Fibroblast of the conjunctiva (primary cell): ENCODE results near the gene SLC25A22.

Experiments
- DNase-seq: peaks from one replicate; pipeline ENCODE4 v3.0.0-alpha.2; 2010; ENCODE audit warnings: low read depth

Gene SLC25A22

GRCh38 chr11:821512-822371 is 23.7 kb upstream of the SLC25A22 start:
- DNase-seq, result no peak

- no peak for DNase-seq
Measured at GRCh38 chr11:820655-821511, 22.8 kb upstream of the SLC25A22 start.

- DNase-seq, result no peak
Measured at GRCh38 chr11:819943-820649, 22.0 kb upstream of the SLC25A22 start.

GRCh38 chr11:819129-819931 is 21.2 kb upstream of the SLC25A22 start:
- peak; percentile 68 for DNase-seq

GRCh38 chr11:818396-819128 is 20.5 kb upstream of the SLC25A22 start, which contains the start of gene PNPLA2:
TSS of gene PNPLA2 (plus strand) at chr11:818914. CDS start at chr11:819719, 805 bp downstream.
- DNase-seq, result no peak

GRCh38 chr11:816433-816779 is 18.3 kb upstream of the SLC25A22 start:
- DNase-seq, result no peak

- DNase-seq, result no peak
Measured at GRCh38 chr11:815675-816432, 17.8 kb upstream of the SLC25A22 start.

- DNase-seq, result no peak
Measured at GRCh38 chr11:813456-814096, 15.5 kb upstream of the SLC25A22 start.

- no peak for DNase-seq
Measured at GRCh38 chr11:813072-813455, 15.0 kb upstream of the SLC25A22 start.

GRCh38 chr11:812390-812789 is 14.3 kb upstream of the SLC25A22 start:
- DNase-seq, result no peak

- DNase-seq, result no peak
Measured at GRCh38 chr11:811446-812245, 13.6 kb upstream of the SLC25A22 start.

GRCh38 chr11:810040-810567 is 12.0 kb upstream of the SLC25A22 start:
- DNase-seq, result no peak

GRCh38 chr11:809287-810039 is 11.4 kb upstream of the SLC25A22 start, which contains the start of gene RPLP2:
TSS of gene RPLP2 (plus strand) at chr11:809967. CDS start at chr11:810235, 268 bp downstream.
- peak; percentile 94 for DNase-seq

- DNase-seq, result peak; percentile 52
Measured at GRCh38 chr11:808427-809286, 10.6 kb upstream of the SLC25A22 start.

GRCh38 chr11:804599-804964 is 6.5 kb upstream of the SLC25A22 start:
- DNase-seq, result no peak

- no peak for DNase-seq
Measured at GRCh38 chr11:803770-804598, 5.9 kb upstream of the SLC25A22 start.
